Measurements from ENCODE around the gene USP49. TPM values are rescaled to one million over a fixed set of nuclear protein-coding genes. Genes with fewer than 3 reads are reported as not detected.

USP49 gene
- total and polyA plus RNA-seq, 2 experiments from 2014 or later, result 5.0 to 8.5 TPM

DNA sequence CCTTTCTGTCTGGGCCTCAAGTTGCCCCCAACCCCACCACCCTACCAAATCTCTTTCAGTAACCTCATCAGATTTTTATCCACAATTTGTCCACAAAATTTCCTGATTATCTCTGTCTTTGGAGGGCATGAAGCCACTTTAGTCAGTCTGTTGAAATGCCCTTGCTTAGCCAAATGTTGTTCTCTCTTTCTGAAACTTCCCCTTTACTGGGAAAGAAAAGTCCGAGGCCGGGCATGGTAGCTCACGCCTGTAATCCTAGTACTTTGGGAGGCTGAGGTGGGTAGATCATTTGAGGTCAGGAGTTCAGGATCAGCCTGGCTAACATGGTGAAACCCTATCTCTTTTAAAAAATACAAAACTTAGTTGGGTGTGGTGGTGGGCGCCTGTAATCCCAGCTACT, 73.9 kb downstream of the USP49 start:
- TF ChIP-seq CTCF (IDR thresholded peaks at IDR 0.05; ENCODE audit: low read depth, low read length), result no peak
- Histone ChIP-seq H3K4me3 (no peak overlapping the region), H3K27ac (no peak overlapping the region), H3K9me3 (ENCODE audit: low read depth) (no peaks in the 10 kb centered on the region), H3K27me3 (no peaks in the 10 kb centered on the region), H3K36me3 (no peaks in the 10 kb centered on the region), H3K4me1 (ENCODE audit: low read depth) (peaks cover 11% of the 10 kb centered on the region)
- no peak for DNase-seq (ENCODE audit: low read depth in 1 of 2, low spot score in 1 of 2)

DNA sequence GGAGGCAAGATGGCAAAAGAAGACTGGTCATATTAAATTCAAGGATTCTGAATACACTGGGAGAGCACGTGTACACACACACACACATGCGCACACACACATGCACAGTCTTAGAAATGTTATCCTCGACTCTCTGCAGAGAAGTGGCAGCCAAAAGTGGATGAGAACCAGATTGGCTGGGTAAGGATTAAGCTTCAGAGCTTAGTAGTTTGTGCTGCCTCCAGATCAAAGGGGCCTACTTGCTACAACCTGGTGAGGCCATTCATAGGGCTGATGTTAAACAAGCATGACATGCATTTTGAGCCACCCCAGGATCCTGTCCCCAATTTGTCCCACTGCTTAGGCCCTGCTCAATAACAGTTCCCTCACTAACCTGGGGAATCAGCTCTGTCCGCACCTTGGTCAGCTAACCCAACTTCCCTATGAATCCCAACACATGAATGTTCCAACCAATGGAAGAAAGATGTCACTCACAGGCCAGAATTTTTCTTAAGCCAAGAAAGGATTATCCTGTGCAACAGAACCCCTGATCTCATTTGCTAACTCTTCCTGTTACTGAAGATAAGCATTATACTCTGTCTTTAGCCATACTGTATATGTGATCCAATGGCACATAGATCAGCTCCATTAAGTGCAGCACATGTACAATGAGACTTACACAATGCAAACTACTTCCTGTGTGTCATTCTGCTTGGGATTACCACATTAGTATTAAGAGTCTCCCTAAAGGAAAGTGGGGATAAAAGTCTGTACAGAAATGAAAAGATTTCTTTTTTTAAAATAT, 76.7 kb downstream of the USP49 start:
- H3K9me3 ChIP-seq (ENCODE audit: low read depth), result no peaks in the 10 kb centered on the region
- peaks cover 12% of the 10 kb centered on the region for H3K4me1 ChIP-seq (ENCODE audit: low read depth)
- H3K36me3 ChIP-seq, result no peaks in the 10 kb centered on the region
- H3K27ac ChIP-seq, result peak overlapping the region; percentile 30
- TF ChIP-seq CTCF (IDR thresholded peaks at IDR 0.05; ENCODE audit: low read depth, low read length), result no peak
- H3K4me3 ChIP-seq, result no peak overlapping the region
- H3K27me3 ChIP-seq, result no peaks in the 10 kb centered on the region
- DNase-seq (ENCODE audit: low read depth in 1 of 2, low spot score in 1 of 2), result peak; percentile 29 to 58

DNA sequence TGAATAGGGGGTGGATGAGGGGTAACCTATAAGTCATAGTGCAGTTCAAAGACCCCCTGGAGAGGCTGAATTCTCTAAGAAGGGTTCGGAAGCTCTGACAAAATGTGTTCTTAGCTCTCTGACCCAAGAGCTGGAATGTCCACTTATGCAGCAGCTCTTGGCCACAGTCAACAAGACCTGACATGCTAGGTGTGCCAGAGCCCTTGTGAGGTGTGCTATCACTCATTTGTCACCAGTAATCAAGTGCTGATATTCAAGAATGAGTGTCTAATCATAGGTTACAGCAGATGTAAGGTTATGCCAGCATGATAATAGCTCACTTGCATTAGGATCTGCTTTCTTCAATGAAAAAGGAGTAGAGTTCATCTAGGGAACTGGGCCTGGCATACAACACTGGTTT, 79.6 kb downstream of the USP49 start:
- Histone ChIP-seq H3K4me1 (ENCODE audit: low read depth) (peaks cover 11% of the 10 kb centered on the region), H3K36me3 (no peaks in the 10 kb centered on the region), H3K4me3 (no peak overlapping the region), H3K27me3 (no peaks in the 10 kb centered on the region), H3K9me3 (ENCODE audit: low read depth) (no peaks in the 10 kb centered on the region), H3K27ac (peak overlapping the region; percentile 70)
- TF ChIP-seq CTCF (IDR thresholded peaks at IDR 0.05; ENCODE audit: low read depth, low read length), result no peak
- DNase-seq (ENCODE audit: low read depth in 1 of 2, low spot score in 1 of 2), result no peak

DNA sequence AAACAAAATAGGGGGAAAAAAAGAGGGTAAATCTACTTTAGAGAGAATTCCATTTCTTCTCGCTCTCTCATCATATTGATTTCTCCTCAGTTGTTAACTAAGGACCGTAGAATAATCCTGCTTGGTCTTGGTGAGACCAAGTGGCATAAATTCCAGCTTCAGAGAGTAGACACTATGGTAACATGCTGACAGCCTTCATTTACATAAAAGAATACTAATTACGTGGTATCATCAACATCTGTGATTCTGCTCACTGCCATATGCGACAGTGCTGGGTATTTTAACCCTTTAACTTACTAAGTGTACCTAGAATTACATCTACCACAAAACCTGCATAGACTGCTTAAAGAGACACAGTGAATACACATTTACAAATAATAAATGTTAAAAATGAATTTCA, 80.5 kb downstream of the USP49 start:
- DNase-seq (ENCODE audit: low read depth in 1 of 2, low spot score in 1 of 2), result no peak
- Histone ChIP-seq H3K4me1 (ENCODE audit: low read depth) (peaks cover 11% of the 10 kb centered on the region), H3K27ac (no peak overlapping the region), H3K9me3 (ENCODE audit: low read depth) (no peaks in the 10 kb centered on the region), H3K4me3 (no peak overlapping the region), H3K36me3 (no peaks in the 10 kb centered on the region), H3K27me3 (no peaks in the 10 kb centered on the region)
- no peak for TF ChIP-seq CTCF (IDR thresholded peaks at IDR 0.05; ENCODE audit: low read depth, low read length)

DNA sequence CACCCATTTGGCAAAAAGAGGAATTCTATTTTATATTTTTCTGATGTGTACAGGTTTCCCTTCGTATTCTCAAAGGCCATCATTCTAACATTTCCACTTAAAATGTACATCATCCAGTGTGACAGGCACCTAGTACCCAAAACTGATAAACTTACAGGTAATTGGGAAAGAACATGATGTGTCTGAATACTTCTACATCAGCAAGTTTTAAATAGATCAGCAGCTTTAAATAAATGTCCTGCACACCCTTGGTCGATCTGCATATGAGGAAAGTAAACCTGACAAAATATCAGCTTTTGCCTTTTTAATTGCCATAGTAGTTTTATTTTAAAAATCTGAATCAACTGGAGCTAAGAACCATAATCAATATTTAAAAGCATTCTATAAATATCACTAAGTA, 81.2 kb downstream of the USP49 start:
- H3K27me3 ChIP-seq, result no peaks in the 10 kb centered on the region
- H3K4me1 ChIP-seq (ENCODE audit: low read depth), result peaks cover 11% of the 10 kb centered on the region
- no peaks in the 10 kb centered on the region for H3K36me3 ChIP-seq
- no peak for DNase-seq (ENCODE audit: low read depth in 1 of 2, low spot score in 1 of 2)
- H3K9me3 ChIP-seq (ENCODE audit: low read depth), result no peaks in the 10 kb centered on the region
- H3K27ac ChIP-seq, result no peak overlapping the region
- H3K4me3 ChIP-seq, result no peak overlapping the region
- no peak for TF ChIP-seq CTCF (IDR thresholded peaks at IDR 0.05; ENCODE audit: low read depth, low read length)

Data from cardiac muscle cell (in vitro differentiated cells and primary cell).